ENCODE measurements around the gene ZMYND8. TPM values are rescaled to one million over a fixed set of nuclear protein-coding genes. Genes with fewer than 3 reads are reported as not detected.
A peak's percentile ranks its signal among the peaks of the same experiment; 100 is the strongest.

The ZMYND8 gene
- total and polyA plus RNA-seq, 2 of the 4 experiments (the other 2 are of a cell fraction): 24.0 to 28.2 TPM

- no peaks in the 10 kb centered on the region for H3K9me3 ChIP-seq (ENCODE audit: control insufficient read depth, insufficient read depth, low read length)
- H3K18ac ChIP-seq (ENCODE audit: low read depth, low read length): peak overlapping the region; percentile 91
- H3K9ac ChIP-seq (ENCODE audit: low read depth, low read length): no peak overlapping the region
- dilution Hi-C loops (cut with HindIII; ENCODE audit: low sequenced_read_pairs, unreplicated experiment): no loop called here
- H4K91ac ChIP-seq (ENCODE audit: insufficient read depth, low read depth, low read length): peak overlapping the region; percentile 92
- peak overlapping the region; percentile 95 for H3K4ac ChIP-seq (ENCODE audit: low read depth, low read length)
- H3K27me3 ChIP-seq (ENCODE audit: control insufficient read depth, insufficient read depth, low read length): no peaks in the 10 kb centered on the region
- ChIA-PET CTCF (interaction anchor here (0.9 kb wide), 1 partner anchor 151 kb away, joined by 3 read pairs; no protein-coding TSS in a partner anchor), POLR2A (ENCODE audit: unreplicated experiment) (interaction anchor here (0.5 kb wide), 1 partner anchor 227 kb away, joined by 3 read pairs; no protein-coding TSS in a partner anchor)
- no peak overlapping the region for H3K4me2 ChIP-seq (ENCODE audit: low read depth, low read length)
- peak overlapping the region; percentile 93 for H2BK120ac ChIP-seq (ENCODE audit: low read depth, low read length)
- H3K36me3 ChIP-seq (ENCODE audit: control insufficient read depth, insufficient read depth, low read length): peaks cover 36% of the 10 kb centered on the region
- DNase-seq: no peak
- ATAC-seq (ENCODE audit: low read depth): no peak
- peaks cover 22 to 70% of the 10 kb centered on the region in 2 experiments for H3K79me1 ChIP-seq (ENCODE audit: low read depth in 1 of 2, low read length in 2 of 2)
- in situ Hi-C loops (cut with MboI; ENCODE audit: low sequenced_read_pairs): no loop called here
- peaks cover 22% of the 10 kb centered on the region for H3K9me1 ChIP-seq (ENCODE audit: insufficient read depth, low read length)
- intact Hi-C loops (cut with micrococcal nuclease): no loop called here
- peak overlapping the region; percentile 33; the same call in 1 of the 2 replicates for H3K23ac ChIP-seq (ENCODE audit: low read depth, low read length)
- H2AFZ ChIP-seq (replicated peaks; ENCODE audit: low read length, poor library complexity): no peak overlapping the region
- no peak overlapping the region for H3K56ac ChIP-seq (ENCODE audit: extremely low read depth, insufficient read depth, low read length)
- WGBS, 2 experiments (ENCODE audit: extremely low coverage in 2 of 2, insufficient read length in 1 of 2): no CpG with 5 or more reads among the region's 3 CpGs
- peak overlapping the region; percentile 65 for H4K5ac ChIP-seq (ENCODE audit: low read depth, low read length)
- peak overlapping the region; percentile 64 for H3K14ac ChIP-seq (replicated peaks; ENCODE audit: low read depth, low read length)
- H4K20me1 ChIP-seq (ENCODE audit: insufficient read depth, low read length): no peaks in the 10 kb centered on the region
- H2BK15ac ChIP-seq (ENCODE audit: low read depth, low read length): peak overlapping the region; percentile 69; the same call in 2 of the 3 replicates
- peak overlapping the region; percentile 66 to 92 for H4K8ac ChIP-seq (ENCODE audit: low read depth in 2 of 2, low read length in 2 of 2)
- BruUV-seq (replicated peaks): no TSS peak
- H3K4me3 ChIP-seq (ENCODE audit: insufficient read depth, low read depth, low read length): no peak overlapping the region
- H2AK5ac ChIP-seq (ENCODE audit: low read depth, low read length): peak overlapping the region; percentile 79
- no peak overlapping the region for H2AK9ac ChIP-seq (replicated peaks; ENCODE audit: low read depth, low read length, poor library complexity)
- peak overlapping the region; percentile 98 for H3K27ac ChIP-seq (ENCODE audit: insufficient read depth, low read length)
- peaks cover 18% of the 10 kb centered on the region for H3K4me1 ChIP-seq (ENCODE audit: control insufficient read depth, insufficient read depth, low read length)
- H2BK20ac ChIP-seq (ENCODE audit: low read depth, low read length): peak overlapping the region; percentile 75
- TF ChIP-seq ELK1 (IDR thresholded peaks at IDR 0.05; ENCODE audit: borderline replicate concordance, low read depth, low read length) (no peak), RAD21 (IDR thresholded peaks at IDR 0.05; ENCODE audit: low read length) (no peak), MAZ (IDR thresholded peaks at IDR 0.05; ENCODE audit: borderline replicate concordance, low read depth, low read length) (no peak), USF2 (IDR thresholded peaks at IDR 0.05; ENCODE audit: low read depth, low read length) (no peak), NFE2L2 (IDR thresholded peaks at IDR 0.05; ENCODE audit: low read depth, low read length) (no peak), FOS (IDR thresholded peaks at IDR 0.05; ENCODE audit: low read depth, low read length) (no peak), CTCF (conservative IDR thresholded peaks at IDR 0.05; ENCODE audit: low read depth, low read length) (no peak), POLR2A (IDR thresholded peaks at IDR 0.05; ENCODE audit: low read depth, low read length) (no peak), RCOR1 (IDR thresholded peaks at IDR 0.05; ENCODE audit: insufficient replicate concordance, low read length) (no peak), RFX5 (IDR thresholded peaks at IDR 0.05; ENCODE audit: low read depth, low read length) (no peak), BHLHE40 (IDR thresholded peaks at IDR 0.05; ENCODE audit: low read depth, low read length) (no peak), SMC3 (IDR thresholded peaks at IDR 0.05; ENCODE audit: low read depth, low read length) (no peak), MAFK (IDR thresholded peaks at IDR 0.05; ENCODE audit: low read depth, low read length) (no peak), CEBPB (IDR thresholded peaks at IDR 0.05; ENCODE audit: low read depth, low read length) (no peak), CHD1 (IDR thresholded peaks at IDR 0.05; ENCODE audit: low read depth, low read length) (no peak), MXI1 (IDR thresholded peaks at IDR 0.05; ENCODE audit: borderline replicate concordance, low read depth, low read length) (no peak)
- H2BK5ac ChIP-seq (ENCODE audit: low read depth, low read length, poor library complexity, severe bottlenecking): peak overlapping the region; percentile 94
These were observed 124.0 kb downstream of the ZMYND8 start for GRCh38 chr20:47232518-47232917.

All from IMR-90 (cell line).